H9 (cell line): ENCODE results near the gene CYP2S1. TPM values are rescaled to one million over a fixed set of nuclear protein-coding genes. Genes with fewer than 3 reads are reported as not detected.

Experiments
- DNase-seq: peaks from one replicate; pipeline ENCODE4 v3.0.0-alpha.2; 2017
- H2AFZ ChIP-seq: one replicate; pipeline ENCODE4 v1.6.1; 2013; ENCODE audit warnings: mild to moderate bottlenecking, low read length, control low read depth, moderate library complexity
- H2AK5ac ChIP-seq: 2 replicates; pipeline ENCODE4 v1.6.1; 2013; ENCODE audit warnings: low read length, control low read depth, mixed read lengths; ENCODE audit not compliant: insufficient read length
- H2BK120ac ChIP-seq: one replicate; pipeline ENCODE4 v1.6.1; 2013; ENCODE audit warnings: low read depth, mild to moderate bottlenecking, low read length, control low read depth, inconsistent platforms; ENCODE audit not compliant: poor library complexity, severe bottlenecking
- H2BK12ac ChIP-seq: 2 replicates; pipeline ENCODE4 v1.6.1; 2013; ENCODE audit warnings: low read length, control low read depth, mixed read lengths, low read depth; ENCODE audit not compliant: insufficient read length
- H2BK15ac ChIP-seq: 2 replicates; pipeline ENCODE4 v1.6.1; 2013; ENCODE audit warnings: low read depth, low read length, control low read depth
- H2BK20ac ChIP-seq: one replicate; pipeline ENCODE4 v1.6.1; 2013; ENCODE audit warnings: low read depth, mild to moderate bottlenecking, low read length, control low read depth, inconsistent platforms; ENCODE audit not compliant: poor library complexity, severe bottlenecking
- H2BK5ac ChIP-seq: 2 replicates; pipeline ENCODE4 v1.6.1; 2013; ENCODE audit warnings: low read length, control low read depth, mixed read lengths; ENCODE audit not compliant: insufficient read length
- H3K14ac ChIP-seq: 2 replicates; pipeline ENCODE4 v1.6.1; 2013; ENCODE audit warnings: low read length, control low read depth; ENCODE audit not compliant: insufficient read depth
- H3K18ac ChIP-seq: 2 replicates; pipeline ENCODE4 v1.6.1; 2013; ENCODE audit warnings: low read depth, mild to moderate bottlenecking, mixed read lengths, low read length, control low read depth; ENCODE audit not compliant: insufficient read length
- H3K23ac ChIP-seq: 2 replicates; pipeline ENCODE4 v1.6.1; 2013; ENCODE audit warnings: low read length, control low read depth, mixed read lengths, low read depth; ENCODE audit not compliant: insufficient read length
- H3K23me2 ChIP-seq: 2 replicates; pipeline ENCODE4 v1.6.1; 2013; ENCODE audit warnings: low read depth, mild to moderate bottlenecking, mixed read lengths, low read length, control low read depth; ENCODE audit not compliant: insufficient read length, poor library complexity, severe bottlenecking
- H3K27ac ChIP-seq: 2 replicates; pipeline ENCODE4 v1.5.1; 2013; ENCODE audit warnings: low read length, control low read depth, mixed read lengths, low read depth; ENCODE audit not compliant: insufficient read length
- H3K27me3 ChIP-seq: 2 replicates; pipeline ENCODE4 v1.6.1; 2013; ENCODE audit warnings: low read length, control low read depth, inconsistent platforms; ENCODE audit not compliant: insufficient read depth
- H3K4ac ChIP-seq: 2 replicates; pipeline ENCODE4 v1.6.1; 2013; ENCODE audit warnings: low read depth, mild to moderate bottlenecking, control low read depth, inconsistent platforms, low read length, moderate library complexity
- H3K4me1 ChIP-seq: 2 replicates; pipeline ENCODE4 v1.6.1; 2013; ENCODE audit warnings: low read length, control low read depth, inconsistent platforms; ENCODE audit not compliant: insufficient read depth
- H3K4me2 ChIP-seq: 2 replicates; pipeline ENCODE4 v1.6.1; 2013; ENCODE audit warnings: low read length, control low read depth, mixed read lengths; ENCODE audit not compliant: insufficient read length, insufficient read depth
- H3K56ac ChIP-seq: 2 replicates; pipeline ENCODE4 v1.6.1; 2013; ENCODE audit warnings: low read depth, mild to moderate bottlenecking, mixed read lengths, low read length, control low read depth; ENCODE audit not compliant: insufficient read length
- H3K79me1 ChIP-seq: 2 replicates; pipeline ENCODE4 v1.6.1; 2013; ENCODE audit warnings: low read depth, mild to moderate bottlenecking, moderate library complexity, low read length, control low read depth, inconsistent platforms; ENCODE audit not compliant: insufficient read depth, poor library complexity, severe bottlenecking
- H3K79me2 ChIP-seq: 2 replicates; pipeline ENCODE4 v1.6.1; 2013; ENCODE audit warnings: low read length, control low read depth, inconsistent platforms; ENCODE audit not compliant: insufficient read depth
- H3K9ac ChIP-seq: 2 replicates; pipeline ENCODE4 v1.6.1; 2013; ENCODE audit warnings: low read length, control low read depth, mixed read lengths; ENCODE audit not compliant: insufficient read length; ENCODE audit errors: extremely low read depth
- H3K9me3 ChIP-seq: one replicate; pipeline ENCODE4 v1.6.1; 2013; ENCODE audit warnings: low read depth, low read length, inconsistent platforms; ENCODE audit not compliant: control insufficient read depth
- H3T11ph ChIP-seq: one replicate; pipeline ENCODE4 v1.6.1; 2013; ENCODE audit warnings: mild to moderate bottlenecking, low read length, control low read depth, inconsistent platforms
- H4K20me1 ChIP-seq: one replicate; pipeline ENCODE4 v1.6.1; 2013; ENCODE audit not compliant: control insufficient read depth, insufficient read length, insufficient read depth
- H4K5ac ChIP-seq: 2 replicates; pipeline ENCODE4 v1.6.1; 2013; ENCODE audit warnings: low read depth, mild to moderate bottlenecking, mixed read lengths, low read length, control low read depth; ENCODE audit not compliant: insufficient read length
- H4K8ac ChIP-seq: replicated peaks from 2 replicates; pipeline ENCODE4 v1.6.1; 2013; ENCODE audit warnings: low read length, control low read depth, mixed read lengths, low read depth; ENCODE audit not compliant: insufficient read length
- H4K91ac ChIP-seq: 2 replicates; pipeline ENCODE4 v1.6.1; 2013; ENCODE audit warnings: low read depth, mild to moderate bottlenecking, moderate library complexity, mixed read lengths, low read length, control low read depth; ENCODE audit not compliant: insufficient read length
- H3K27ac Mint-ChIP-seq, 3 experiments: 2 replicates in 2 of 3; 3 replicates in 1 of 3; pipeline ENCODE4 v1.8.0; 2020 to 2021; ENCODE audit warnings: mixed read lengths in 3 of 3, mild to moderate bottlenecking in 1 of 3, moderate library complexity in 1 of 3
- H3K27me3 Mint-ChIP-seq: 2 replicates; pipeline ENCODE4 v1.8.0; 2021; ENCODE audit warnings: low read depth, mild to moderate bottlenecking, moderate library complexity, mixed read lengths
- H3K36me3 Mint-ChIP-seq, 3 experiments: 2 replicates in 2 of 3; 3 replicates in 1 of 3; pipeline ENCODE4 v1.8.0; 2020 to 2021; ENCODE audit warnings: low read depth in 3 of 3, mixed read lengths in 3 of 3; ENCODE audit not compliant: insufficient read depth in 1 of 3
- H3K4me1 Mint-ChIP-seq, 2 experiments: 2 replicates each; pipeline ENCODE4 v1.8.0; 2020; ENCODE audit warnings: mixed read lengths in 2 of 2
- H3K4me3 Mint-ChIP-seq, 2 experiments: 2 replicates in 1 of 2; 3 replicates in 1 of 2; pipeline ENCODE4 v1.8.0; 2020 to 2021; ENCODE audit warnings: mild to moderate bottlenecking in 2 of 2, mixed read lengths in 2 of 2, moderate library complexity in 1 of 2
- H3K9me3 Mint-ChIP-seq, 2 experiments: 2 replicates in 1 of 2; 3 replicates in 1 of 2; pipeline ENCODE4 v1.8.0; 2020; ENCODE audit warnings: mild to moderate bottlenecking in 2 of 2, mixed read lengths in 2 of 2, moderate library complexity in 1 of 2
- CTCF ChIP-seq: fragments of 200-600 bp; sonication (generic); conservative IDR thresholded peaks from 3 replicates; pipeline ENCODE4 v1.8.0; 2021; ENCODE audit warnings: antibody characterized with exemption, mild to moderate bottlenecking
- WGBS: extraction: QIAGEN DNeasy Blood & Tissue Kit; methylation state at CpG from one replicate; pipeline ENCODE4 v1.1.7; 2013; ENCODE audit warnings: missing lambda C conversion rate, low lambda C conversion rate, mixed read lengths; ENCODE audit not compliant: insufficient read length; ENCODE audit errors: extremely low coverage; 5-methylcytosine and 5-hydroxymethylcytosine counted together
- total RNA-seq: library from RNA; stranded (reverse); gene quantifications from 2 replicates; pipeline ENCODE4 v1.2.1, GENCODE V29; 2021

Gene CYP2S1
- total RNA-seq, 1 experiment from 2014 or later, result 159 TPM

GRCh38 chr19:41161903-41162302 is 31.1 kb upstream of the CYP2S1 start:
- Histone ChIP-seq H3K27me3 (no peaks in the 10 kb centered on the region), H3K56ac (no peak overlapping the region), H3K23ac (no peak overlapping the region), H4K91ac (no peak overlapping the region), H3K4me2 (no peak overlapping the region), H3K18ac (no peak overlapping the region), H3K79me1 (no peaks in the 10 kb centered on the region), H3K27ac (no peak overlapping the region), H3K9me3 (no peaks in the 10 kb centered on the region), H2BK20ac (no peak overlapping the region), H4K20me1 (no peaks in the 10 kb centered on the region), H3K14ac (no peak overlapping the region), H2AFZ (no peak overlapping the region), H3K4ac (no peak overlapping the region), H2BK12ac (no peak overlapping the region), H3K23me2 (no peaks in the 10 kb centered on the region), H2AK5ac (no peak overlapping the region), H3K4me1 (peaks cover 4% of the 10 kb centered on the region; the same call in 1 of the 2 replicates), H4K5ac (no peak overlapping the region), H3K9ac (no peak overlapping the region), H2BK120ac (no peak overlapping the region), H2BK15ac (no peak overlapping the region), H3K79me2 (no peaks in the 10 kb centered on the region), H2BK5ac (no peak overlapping the region), H4K8ac (no peak overlapping the region), H3T11ph (no peak overlapping the region)
- H3K36me3 Mint-ChIP-seq, result peaks cover 0 to 10% (median 8%) of the 10 kb centered on the region in 3 experiments; a peak in 4 of 7 replicates
- TF ChIP-seq CTCF, result peak; percentile 71
- peak; percentile 71 for DNase-seq
- peaks cover 6 to 9% of the 10 kb centered on the region in 2 experiments for H3K4me1 Mint-ChIP-seq
- H3K4me3 Mint-ChIP-seq, result peak overlapping the region in 1 of 2 experiments; percentile 39; a peak in 1 of 5 replicates
- no peaks in the 10 kb centered on the region; the same call in 1 of the 2 replicates for H3K27me3 Mint-ChIP-seq
- no CpG with 5 or more reads among the region's 5 CpGs for WGBS
- no peak overlapping the region for H3K27ac Mint-ChIP-seq
- H3K9me3 Mint-ChIP-seq, result peaks cover 5 to 6% of the 10 kb centered on the region in 2 experiments; a peak in 4 of 5 replicates
